Thymus (tissue), 11 donors: ENCODE measurements around the gene SHANK3. TPM values are rescaled to one million over a fixed set of nuclear protein-coding genes. Genes with fewer than 3 reads are reported as not detected.

Experiments
- DNase-seq, 9 donors: peaks; one replicate each; pipeline ENCODE4 v3.0.0-alpha.2; 2013; ENCODE audit warnings: low spot score in 9 of 9, low read depth in 6 of 9, missing footprints in 1 of 9
- H3K27ac ChIP-seq, 2 donors: one replicate each; pipeline ENCODE4 v1.5.1; 2013; ENCODE audit warnings: control low read depth in 1 of 2, low read depth in 1 of 2, low read length in 1 of 2, mild to moderate bottlenecking in 1 of 2, moderate library complexity in 1 of 2
- H3K27me3 ChIP-seq, 2 donors: one replicate each; pipeline ENCODE4 v1.5.1; 2013; ENCODE audit warnings: low read length in 1 of 2; ENCODE audit not compliant: control insufficient read depth in 2 of 2, insufficient read depth in 1 of 2
- H3K36me3 ChIP-seq, 2 donors: one replicate each; pipeline ENCODE4 v1.5.1; 2013; ENCODE audit warnings: low read length in 1 of 2, mild to moderate bottlenecking in 1 of 2, moderate library complexity in 1 of 2; ENCODE audit not compliant: control insufficient read depth in 2 of 2, insufficient read depth in 2 of 2
- H3K4me1 ChIP-seq, 2 donors: one replicate each; pipeline ENCODE4 v1.5.1; 2013; ENCODE audit warnings: low read length in 2 of 2; ENCODE audit not compliant: control insufficient read depth in 2 of 2, insufficient read depth in 2 of 2
- H3K4me3 ChIP-seq, 2 donors: one replicate each; pipeline ENCODE4 v1.5.1; 2013; ENCODE audit warnings: low read length in 2 of 2, control low read depth in 1 of 2, mild to moderate bottlenecking in 1 of 2
- H3K9me3 ChIP-seq, 2 donors: one replicate each; pipeline ENCODE4 v1.5.1; 2013; ENCODE audit warnings: low read length in 1 of 2, mild to moderate bottlenecking in 1 of 2; ENCODE audit not compliant: control insufficient read depth in 2 of 2, insufficient read depth in 1 of 2
- WGBS: extraction: QIAGEN DNeasy Blood & Tissue Kit; methylation state at CpG from one replicate; pipeline ENCODE4 v1.1.7; 2013; 5-methylcytosine and 5-hydroxymethylcytosine counted together
- polyA plus RNA-seq: library from polyadenylated mRNA; stranded (reverse); fragments of 200-250 nt; gene quantifications from one replicate; pipeline ENCODE4 v1.2.3, GENCODE V29; 2013
- total RNA-seq: library from RNA; stranded (reverse); fragments of 120-200 nt; gene quantifications from one replicate; pipeline ENCODE4 v1.2.4, GENCODE V29; 2013
- donor health status: healthy.

SHANK3 gene
- total and polyA plus RNA-seq, 2 donors: 0.61 to 8.6 TPM

GRCh38 chr22:50699756-50700386 lies 27.2 kb downstream of the SHANK3 start:
- WGBS: 87% methylated on average over 15 of the region's 15 CpGs
- Histone ChIP-seq H3K36me3 (no peaks in the 10 kb centered on the region), H3K27ac (no peak overlapping the region), H3K4me3 (no peak overlapping the region), H3K27me3 (no peaks in the 10 kb centered on the region), H3K4me1 (peaks cover 6 to 12% of the 10 kb centered on the region in 2 donors), H3K9me3 (no peaks in the 10 kb centered on the region)
- DNase-seq: no peak

- H3K27me3 ChIP-seq: no peaks in the 10 kb centered on the region
- no peaks in the 10 kb centered on the region for H3K9me3 ChIP-seq
- no peak overlapping the region for H3K27ac ChIP-seq
- DNase-seq: no peak
- no peak overlapping the region for H3K4me3 ChIP-seq
- no peaks in the 10 kb centered on the region for H3K36me3 ChIP-seq
- peaks cover 6 to 12% of the 10 kb centered on the region in 2 donors for H3K4me1 ChIP-seq
- WGBS: 96% methylated on average over 19 of the region's 19 CpGs
Observed at GRCh38 chr22:50700387-50701075, 27.9 kb downstream of the SHANK3 start.

- no peaks in the 10 kb centered on the region for H3K36me3 ChIP-seq
- 95% methylated on average over 7 of the region's 7 CpGs for WGBS
- no peaks in the 10 kb centered on the region for H3K9me3 ChIP-seq
- H3K27ac ChIP-seq: no peak overlapping the region
- H3K4me1 ChIP-seq: peaks cover 6 to 12% of the 10 kb centered on the region in 2 donors
- no peaks in the 10 kb centered on the region for H3K27me3 ChIP-seq
- no peak for DNase-seq
- no peak overlapping the region for H3K4me3 ChIP-seq
Observed at GRCh38 chr22:50701076-50701419, 28.4 kb downstream of the SHANK3 start.

- peaks cover 6 to 12% of the 10 kb centered on the region in 2 donors for H3K4me1 ChIP-seq
- WGBS: 96% methylated on average over 11 of the region's 11 CpGs
- no peak overlapping the region for H3K4me3 ChIP-seq
- no peak overlapping the region for H3K27ac ChIP-seq
- H3K36me3 ChIP-seq: no peaks in the 10 kb centered on the region
- H3K27me3 ChIP-seq: no peaks in the 10 kb centered on the region
- no peaks in the 10 kb centered on the region for H3K9me3 ChIP-seq
- no peak for DNase-seq
Observed at GRCh38 chr22:50701428-50702154, 29.0 kb downstream of the SHANK3 start.

- H3K36me3 ChIP-seq: no peaks in the 10 kb centered on the region
- 32% methylated on average over 7 of the region's 7 CpGs for WGBS
- no peaks in the 10 kb centered on the region for H3K27me3 ChIP-seq
- H3K4me3 ChIP-seq: no peak overlapping the region
- H3K27ac ChIP-seq: no peak overlapping the region
- DNase-seq: peak in 6 of 9 donors; percentile 8 to 60 (median 26)
- peaks cover 6 to 12% of the 10 kb centered on the region in 2 donors for H3K4me1 ChIP-seq
- H3K9me3 ChIP-seq: no peaks in the 10 kb centered on the region
Observed at GRCh38 chr22:50702261-50702671, 29.6 kb downstream of the SHANK3 start.

GRCh38 chr22:50702821-50703725 lies 30.4 kb downstream of the SHANK3 start:
- Histone ChIP-seq H3K4me1 (peaks cover 6 to 12% of the 10 kb centered on the region in 2 donors), H3K36me3 (no peaks in the 10 kb centered on the region), H3K9me3 (no peaks in the 10 kb centered on the region), H3K27me3 (no peaks in the 10 kb centered on the region), H3K4me3 (no peak overlapping the region), H3K27ac (no peak overlapping the region)
- DNase-seq: no peak
- 94% methylated on average over 20 of the region's 20 CpGs for WGBS

GRCh38 chr22:50703726-50704509 lies 31.3 kb downstream of the SHANK3 start:
- Histone ChIP-seq H3K4me1 (peaks cover 6 to 12% of the 10 kb centered on the region in 2 donors), H3K36me3 (no peaks in the 10 kb centered on the region), H3K27me3 (no peaks in the 10 kb centered on the region), H3K4me3 (no peak overlapping the region), H3K27ac (no peak overlapping the region), H3K9me3 (no peaks in the 10 kb centered on the region)
- no peak for DNase-seq
- WGBS: 96% methylated on average over 36 of the region's 36 CpGs

- 97% methylated on average over 37 of the region's 37 CpGs for WGBS
- no peak for DNase-seq
- no peaks in the 10 kb centered on the region for H3K27me3 ChIP-seq
- H3K4me1 ChIP-seq: peaks cover 6 to 12% of the 10 kb centered on the region in 2 donors
- no peaks in the 10 kb centered on the region for H3K36me3 ChIP-seq
- H3K27ac ChIP-seq: no peak overlapping the region
- no peak overlapping the region for H3K4me3 ChIP-seq
- H3K9me3 ChIP-seq: no peaks in the 10 kb centered on the region
Observed at GRCh38 chr22:50704510-50705218, 32.0 kb downstream of the SHANK3 start.
